GM10266 (cell line): Measurements from ENCODE around the gene OR4K1.
"Not testable (repeated sequence)": the region's sequence is repeated elsewhere in the genome, so short reads cannot be mapped to it uniquely, and the experiment has no call there.

Experiments
- DNase-seq: peaks from one replicate; pipeline ENCODE4 v3.0.0; 2012; ENCODE audit errors: extremely low spot score
- TF ChIP-seq, protein P1 (sequence below): IDR thresholded peaks from 2 replicates; pipeline ENCODE4 v1.5.1; 2012; ENCODE audit warnings: mild to moderate bottlenecking, low read depth; ENCODE audit not compliant: control insufficient read depth, insufficient read depth; ENCODE audit errors: missing control alignments

OR4K1 gene

DNA sequence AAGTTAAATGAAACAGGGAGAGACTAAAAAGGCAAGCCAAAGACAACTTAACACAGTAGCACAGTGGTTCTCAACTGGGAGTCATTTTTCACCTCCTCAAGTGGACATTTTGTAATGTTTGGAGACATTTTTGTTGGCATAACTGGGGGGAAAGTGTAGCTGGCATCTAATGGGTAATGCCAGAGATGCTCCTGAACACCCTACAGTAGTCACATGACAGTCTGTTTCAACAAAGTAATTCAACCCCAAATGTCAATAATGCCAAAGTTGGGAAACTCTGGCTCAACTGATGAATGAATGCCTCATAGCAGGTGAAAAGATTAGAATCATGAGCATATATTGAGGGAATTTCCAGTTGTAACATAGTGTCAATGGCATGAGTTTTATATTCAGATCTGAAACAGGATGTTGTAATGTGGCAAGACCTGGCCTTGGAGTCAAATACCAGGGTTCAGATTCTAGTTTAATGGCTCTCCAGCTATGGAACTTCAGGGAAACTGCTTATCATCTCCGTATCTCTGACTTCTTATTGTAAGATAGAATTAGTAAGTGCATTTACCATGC, 12.7 kb upstream of the OR4K1 start:
- TF ChIP-seq, protein P1, sequence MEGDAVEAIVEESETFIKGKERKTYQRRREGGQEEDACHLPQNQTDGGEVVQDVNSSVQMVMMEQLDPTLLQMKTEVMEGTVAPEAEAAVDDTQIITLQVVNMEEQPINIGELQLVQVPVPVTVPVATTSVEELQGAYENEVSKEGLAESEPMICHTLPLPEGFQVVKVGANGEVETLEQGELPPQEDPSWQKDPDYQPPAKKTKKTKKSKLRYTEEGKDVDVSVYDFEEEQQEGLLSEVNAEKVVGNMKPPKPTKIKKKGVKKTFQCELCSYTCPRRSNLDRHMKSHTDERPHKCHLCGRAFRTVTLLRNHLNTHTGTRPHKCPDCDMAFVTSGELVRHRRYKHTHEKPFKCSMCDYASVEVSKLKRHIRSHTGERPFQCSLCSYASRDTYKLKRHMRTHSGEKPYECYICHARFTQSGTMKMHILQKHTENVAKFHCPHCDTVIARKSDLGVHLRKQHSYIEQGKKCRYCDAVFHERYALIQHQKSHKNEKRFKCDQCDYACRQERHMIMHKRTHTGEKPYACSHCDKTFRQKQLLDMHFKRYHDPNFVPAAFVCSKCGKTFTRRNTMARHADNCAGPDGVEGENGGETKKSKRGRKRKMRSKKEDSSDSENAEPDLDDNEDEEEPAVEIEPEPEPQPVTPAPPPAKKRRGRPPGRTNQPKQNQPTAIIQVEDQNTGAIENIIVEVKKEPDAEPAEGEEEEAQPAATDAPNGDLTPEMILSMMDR = no peak
- no peak for DNase-seq

DNA sequence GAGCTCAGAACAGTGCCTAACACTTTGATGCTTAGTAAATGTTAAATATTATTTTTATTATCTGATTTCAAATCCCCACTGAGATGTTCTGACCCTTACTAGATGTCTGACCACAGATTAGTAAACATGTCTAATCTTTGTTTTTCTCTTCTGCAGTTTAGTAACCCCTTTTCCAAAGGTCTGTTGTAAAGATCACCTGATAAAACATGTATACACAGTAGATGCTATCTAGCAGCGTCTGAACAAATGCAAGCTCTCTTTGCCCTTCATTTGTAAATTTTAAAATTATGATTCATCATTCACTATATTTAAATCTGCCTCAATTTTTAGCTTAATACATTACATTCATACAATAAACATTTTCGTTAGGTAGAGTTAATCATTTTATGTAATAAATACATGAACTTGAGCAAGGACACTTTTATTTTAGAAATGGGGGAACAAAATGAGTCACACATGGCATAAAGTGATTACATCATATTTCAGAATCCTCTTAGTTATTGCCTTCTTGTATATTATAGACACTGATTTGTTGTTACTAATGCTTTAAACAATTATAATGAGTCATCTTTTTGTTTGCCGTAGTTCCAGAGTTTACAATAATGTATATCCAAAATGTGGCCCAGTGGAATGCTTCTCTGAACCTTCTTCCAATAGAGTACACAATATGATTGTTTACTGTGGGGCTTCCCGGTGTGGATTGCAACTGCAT, 12.0 kb upstream of the OR4K1 start:
- no peak for DNase-seq
- TF ChIP-seq, protein P1 = no peak

DNA sequence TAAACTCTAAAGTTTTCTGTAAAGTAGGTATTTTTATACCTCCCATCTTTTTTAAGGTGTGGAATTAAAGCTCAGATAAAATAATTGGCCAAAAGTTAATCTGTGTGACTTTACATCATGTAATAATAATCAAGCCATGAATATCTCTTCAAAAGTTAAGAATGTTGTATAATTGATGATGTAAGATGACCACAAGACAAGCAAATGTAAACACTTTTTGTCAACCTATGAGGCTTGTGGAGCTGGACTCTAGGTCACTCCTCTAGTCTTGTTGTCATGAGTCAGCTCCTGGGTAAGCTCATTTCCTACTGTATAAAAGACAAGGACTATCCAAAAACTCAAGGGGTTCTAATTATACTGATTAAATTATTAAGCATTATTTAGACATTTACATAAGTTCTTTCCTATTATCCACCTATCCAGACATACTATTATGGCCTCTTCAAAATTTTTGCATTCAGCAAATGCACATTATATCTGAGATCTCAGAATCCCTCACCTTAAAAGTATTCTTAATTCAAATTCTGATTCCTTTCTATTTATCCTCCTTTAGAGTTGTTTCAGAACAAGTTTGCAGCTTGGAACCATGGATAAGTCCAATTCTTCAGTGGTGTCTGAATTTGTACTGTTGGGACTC, 10.6 kb upstream of the OR4K1 start, which contains the start of gene OR4K5:
Gene OR4K5, plus strand, starts transcription at position 587 of the 637 bp plus-strand sequence. Its CDS starts 0 bp downstream, at position 587.
- TF ChIP-seq, protein P1 = no peak

DNA sequence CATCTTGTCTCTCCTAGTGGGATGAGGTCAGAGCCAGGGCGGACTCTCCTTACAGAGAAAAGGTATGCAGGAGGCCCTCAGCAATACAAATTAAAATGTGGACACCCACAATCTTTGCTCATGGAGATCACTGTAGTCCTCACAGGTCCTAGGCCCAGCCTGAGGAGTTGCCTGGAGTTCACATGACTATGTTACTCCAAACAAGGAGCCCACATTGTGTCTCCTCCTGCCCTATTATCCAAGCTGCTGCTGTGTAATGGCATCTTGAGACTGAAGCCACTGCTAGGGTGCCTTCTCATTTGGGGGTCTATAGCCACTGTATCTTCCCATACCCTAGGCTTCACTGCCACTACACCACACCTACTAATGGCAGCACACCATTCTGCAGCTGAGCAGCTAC, 11.0 kb downstream of the OR4K1 start:
- no peak for DNase-seq

More for the DNA sequence above, 10.6 kb upstream of the OR4K1 start, which contains the start of gene OR4K5:
- DNase-seq = no peak

DNA sequence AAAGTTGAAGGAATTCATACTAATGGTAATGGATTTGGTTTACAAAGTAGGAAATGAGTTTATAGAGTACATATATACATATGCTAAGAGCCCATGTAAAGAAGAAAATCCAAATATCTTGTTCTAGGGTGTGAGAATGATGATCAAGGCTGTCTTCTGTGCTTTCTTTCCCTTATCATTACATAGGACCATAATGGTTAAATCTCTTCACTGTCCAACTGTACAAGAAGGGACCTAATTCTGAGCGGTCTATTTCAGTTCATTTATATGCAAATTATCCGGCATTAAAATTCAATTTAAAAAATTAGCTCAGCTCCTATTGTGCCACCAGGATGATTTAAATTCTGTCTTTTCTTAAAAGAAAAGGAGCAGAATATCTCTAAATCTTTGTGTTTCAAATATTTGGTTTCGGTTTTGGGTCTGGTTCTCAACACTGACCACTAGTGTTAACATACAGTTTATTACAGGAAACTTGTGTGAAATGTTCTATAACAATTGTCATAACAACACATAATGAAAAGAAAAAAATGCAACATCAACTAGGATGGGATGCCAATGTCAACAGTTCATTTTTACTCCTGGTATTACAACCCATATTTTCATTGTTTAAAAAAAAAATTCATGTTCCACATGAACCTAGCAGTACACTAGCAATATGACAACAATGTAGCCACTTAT, 16.8 kb downstream of the OR4K1 start:
- TF ChIP-seq, protein P1 = no peak
- no peak for DNase-seq

More for the DNA sequence above, 11.0 kb downstream of the OR4K1 start:
- TF ChIP-seq, protein P1 = no peak

DNA sequence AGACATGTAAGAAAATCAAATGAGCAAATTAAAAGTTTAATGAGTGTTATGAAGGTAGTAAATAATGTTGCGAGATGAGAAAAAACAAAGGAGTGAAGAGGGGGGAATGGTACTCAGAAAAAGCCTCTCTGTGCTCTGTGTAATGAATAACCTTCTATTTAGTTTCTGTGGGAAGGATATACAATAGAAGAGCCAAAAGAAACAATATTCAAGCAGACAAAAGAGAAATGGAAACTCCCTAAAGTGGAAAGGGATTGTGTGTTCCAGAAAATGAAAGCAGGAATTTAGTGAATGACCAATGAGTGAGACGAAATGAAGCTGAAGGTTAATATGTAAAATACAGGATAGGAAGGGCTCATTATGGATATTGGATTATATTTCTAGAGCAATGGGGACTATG, 18.5 kb downstream of the OR4K1 start:
- TF ChIP-seq, protein P1 = no peak
- DNase-seq = no peak

DNA sequence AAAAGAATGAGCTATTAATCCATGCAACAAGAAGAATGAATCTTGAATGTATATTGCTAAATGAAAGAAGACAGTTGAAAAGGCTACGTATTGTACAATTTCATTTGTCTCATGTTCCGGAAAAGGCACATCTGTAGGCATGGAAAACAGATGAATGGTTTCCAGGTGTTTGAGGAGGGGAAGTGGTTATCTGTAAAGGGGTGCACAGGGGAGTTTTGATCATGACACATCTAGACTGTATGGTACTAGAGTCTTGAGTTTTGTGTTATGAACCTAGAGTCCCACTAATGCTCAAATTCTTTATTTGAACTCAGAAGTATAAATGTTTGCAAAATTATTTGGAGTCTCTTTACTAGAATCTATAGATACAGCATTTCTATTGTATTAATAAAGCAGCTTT, 39.0 kb downstream of the OR4K1 start:
- not testable (repeated sequence) for DNase-seq
